T47D (cell line): ENCODE measurements around the gene C11orf98.
"Not testable (repeated sequence)": the region's sequence is repeated elsewhere in the genome, so short reads cannot be mapped to it uniquely, and the experiment has no call there.

Source experiments
- DNase-seq, 2 experiments: peaks; one replicate each; pipeline versions ENCODE4 v3.0.0 to v3.0.0-alpha.2; 2011 to 2012; ENCODE audit warnings: low read depth in 1 of 2, low spot score in 1 of 2
- JUND ChIP-seq: IDR thresholded peaks from 2 replicates; pipeline ENCODE4 v1.6.1; 2012; ENCODE audit warnings: low read depth
- in situ Hi-C: cut with HindIII; loops from 2 replicates; pipeline ENCODE4 v1.10.0; 2016; ENCODE audit warnings: low sequenced_read_pairs, low pct_unique_long_range_greater_than_20kb

C11orf98 gene

GRCh38 chr11:62676698-62677097, 11.7 kb upstream of the C11orf98 start:
- DNase-seq = no peak
- TF ChIP-seq JUND = no peak
- in situ Hi-C loops = no loop called here

- DNase-seq, in situ Hi-C loops: not testable (repeated sequence)
Observed at GRCh38 chr11:62675415-62675814, 10.4 kb upstream of the C11orf98 start.

GRCh38 chr11:62673196-62673525, 8.2 kb upstream of the C11orf98 start:
- no peak for TF ChIP-seq JUND
- DNase-seq = no peak
- in situ Hi-C loops = no loop called here

GRCh38 chr11:62671608-62672389, 6.8 kb upstream of the C11orf98 start, which contains the start of the genes LBHD1 and UQCC3:
Gene LBHD1 (minus strand): TSS chr11:62672267. CDS start chr11:62670031, 2,236 bp downstream.
Gene UQCC3 (plus strand): TSS chr11:62671673. CDS start chr11:62671746, 73 bp downstream.
- TF ChIP-seq JUND = no peak
- in situ Hi-C loops = no loop called here
- DNase-seq = peak; percentile 81 to 95

GRCh38 chr11:62671236-62671607, 6.2 kb upstream of the C11orf98 start:
- TF ChIP-seq JUND = no peak
- in situ Hi-C loops = no loop called here
- no peak for DNase-seq

- in situ Hi-C loops = no loop called here
- TF ChIP-seq JUND = no peak
- DNase-seq = peak in 1 of 2 experiments; percentile 51
Observed at GRCh38 chr11:62669420-62670161, 4.6 kb upstream of the C11orf98 start.

GRCh38 chr11:62667460-62667859, 2.5 kb upstream of the C11orf98 start:
- in situ Hi-C loops = no loop called here
- TF ChIP-seq JUND = no peak
- DNase-seq = peak in 1 of 2 experiments; percentile 19

GRCh38 chr11:62666259-62666926, 1.4 kb upstream of the C11orf98 start:
- DNase-seq = peak in 1 of 2 experiments; percentile 33
- TF ChIP-seq JUND = no peak
- in situ Hi-C loops = no loop called here

- TF ChIP-seq JUND = no peak
- peak; percentile 44 to 71 for DNase-seq
- in situ Hi-C loops = no loop called here
Observed at GRCh38 chr11:62665599-62666258, 719 bp upstream of the C11orf98 start.

- no peak for TF ChIP-seq JUND
- DNase-seq = peak; percentile 69 to 86
- in situ Hi-C loops = no loop called here
Observed at GRCh38 chr11:62664405-62665074, 470 bp downstream of the C11orf98 start.

GRCh38 chr11:62656796-62657429, 8.1 kb downstream of the C11orf98 start:
- in situ Hi-C loops = no loop called here

More at GRCh38 chr11:62656796-62657429, 8.1 kb downstream of the C11orf98 start:
- TF ChIP-seq JUND = no peak
- no peak for DNase-seq
